Brain microvascular endothelial cell (primary cell): ENCODE measurements around the gene PMFBP1.

Source experiments
- DNase-seq: peaks from one replicate; pipeline ENCODE4 v3.0.0-alpha.2; 2020
- H3K27ac ChIP-seq: fragments of 250-450 bp; sonication (Bioruptor Pico); 2 replicates; pipeline ENCODE4 v1.5.1; 2020; ENCODE audit warnings: mild to moderate bottlenecking, moderate library complexity
- H3K27me3 ChIP-seq: fragments of 250-450 bp; sonication (Bioruptor Pico); replicated peaks from 2 replicates; pipeline ENCODE4 v1.5.1; 2020; ENCODE audit warnings: mild to moderate bottlenecking
- H3K36me3 ChIP-seq: fragments of 250-450 bp; sonication (Bioruptor Pico); replicated peaks from 2 replicates; pipeline ENCODE4 v1.5.1; 2020; ENCODE audit warnings: mild to moderate bottlenecking
- H3K4me3 ChIP-seq: 2 replicates; pipeline ENCODE4 v1.5.1; 2011; ENCODE audit warnings: low read depth, mild to moderate bottlenecking, control low read depth, low read length, moderate library complexity
- CTCF ChIP-seq: IDR thresholded peaks from 2 replicates; pipeline ENCODE4 v1.5.1; 2011; ENCODE audit warnings: low read depth, mild to moderate bottlenecking, moderate library complexity, low read length, control low read depth, inconsistent platforms; ENCODE audit errors: missing control alignments
- in situ Hi-C: cut with HindIII; loops from 2 replicates; pipeline ENCODE4 v1.10.0; 2017; ENCODE audit warnings: low sequenced_read_pairs, low pct_ligation_motif_present

Gene PMFBP1

GRCh38 chr16:72168365-72168764, 3.6 kb downstream of the PMFBP1 start:
- in situ Hi-C loops, result no loop called here
- no peak for DNase-seq
- no peak overlapping the region for H3K4me3 ChIP-seq
- no peaks in the 10 kb centered on the region for H3K36me3 ChIP-seq
- no peaks in the 10 kb centered on the region for H3K27me3 ChIP-seq
- no peak overlapping the region for H3K27ac ChIP-seq
- TF ChIP-seq CTCF, result no peak

- in situ Hi-C loops, result no loop called here
- H3K4me3 ChIP-seq, result no peak overlapping the region
- H3K36me3 ChIP-seq, result no peaks in the 10 kb centered on the region
- no peaks in the 10 kb centered on the region for H3K27me3 ChIP-seq
- no peak overlapping the region for H3K27ac ChIP-seq
- no peak for DNase-seq
- TF ChIP-seq CTCF, result no peak
Measured at GRCh38 chr16:72166954-72167561, 4.9 kb downstream of the PMFBP1 start.

GRCh38 chr16:72166151-72166550, 5.8 kb downstream of the PMFBP1 start:
- Histone ChIP-seq H3K4me3 (no peak overlapping the region), H3K27me3 (no peaks in the 10 kb centered on the region), H3K36me3 (no peaks in the 10 kb centered on the region), H3K27ac (no peak overlapping the region)
- in situ Hi-C loops, result no loop called here
- DNase-seq, result no peak
- no peak for TF ChIP-seq CTCF

- DNase-seq, result no peak
- Histone ChIP-seq H3K4me3 (no peak overlapping the region), H3K36me3 (no peaks in the 10 kb centered on the region), H3K27ac (no peak overlapping the region), H3K27me3 (no peaks in the 10 kb centered on the region)
- TF ChIP-seq CTCF, result no peak
- in situ Hi-C loops, result no loop called here
Measured at GRCh38 chr16:72164691-72165090, 7.3 kb downstream of the PMFBP1 start.

GRCh38 chr16:72162105-72162692, 9.8 kb downstream of the PMFBP1 start:
- in situ Hi-C loops, result no loop called here
- no peaks in the 10 kb centered on the region for H3K27me3 ChIP-seq
- DNase-seq, result no peak
- no peak for TF ChIP-seq CTCF
- H3K4me3 ChIP-seq, result no peak overlapping the region
- H3K36me3 ChIP-seq, result no peaks in the 10 kb centered on the region
- H3K27ac ChIP-seq, result no peak overlapping the region

- no peak overlapping the region for H3K27ac ChIP-seq
- no peak for TF ChIP-seq CTCF
- H3K4me3 ChIP-seq, result no peak overlapping the region
- in situ Hi-C loops, result no loop called here
- H3K36me3 ChIP-seq, result no peaks in the 10 kb centered on the region
- H3K27me3 ChIP-seq, result no peaks in the 10 kb centered on the region
- no peak for DNase-seq
Measured at GRCh38 chr16:72159801-72160200, 12.2 kb downstream of the PMFBP1 start.
